Inflammatory macrophage (primary cell): ENCODE results near the gene SKAP2.

ENCODE experiments used
- DNase-seq, 2 donors: peaks; one replicate each; pipeline ENCODE4 v3.0.0-alpha.2; 2020 to 2022

SKAP2 gene

DNA sequence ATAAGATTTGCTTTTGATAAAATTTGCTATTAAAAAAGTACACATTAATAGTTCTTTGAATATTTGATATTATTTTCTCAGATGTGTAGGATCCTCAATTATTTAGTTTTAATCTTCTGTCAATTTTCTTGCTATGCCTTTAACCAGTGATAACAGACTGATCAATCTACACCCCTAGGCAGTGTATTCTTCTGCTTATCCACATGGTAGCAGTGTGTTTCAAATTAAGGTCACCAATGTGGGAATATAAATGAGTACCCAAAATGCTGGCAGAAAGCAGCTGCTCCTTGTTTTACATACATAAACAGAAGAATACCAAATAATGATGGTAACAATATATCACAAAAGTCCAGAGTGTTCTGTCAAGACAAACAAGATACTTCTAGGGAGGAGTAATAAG is 87.0 kb downstream of the SKAP2 start:
- no peak for DNase-seq

DNA sequence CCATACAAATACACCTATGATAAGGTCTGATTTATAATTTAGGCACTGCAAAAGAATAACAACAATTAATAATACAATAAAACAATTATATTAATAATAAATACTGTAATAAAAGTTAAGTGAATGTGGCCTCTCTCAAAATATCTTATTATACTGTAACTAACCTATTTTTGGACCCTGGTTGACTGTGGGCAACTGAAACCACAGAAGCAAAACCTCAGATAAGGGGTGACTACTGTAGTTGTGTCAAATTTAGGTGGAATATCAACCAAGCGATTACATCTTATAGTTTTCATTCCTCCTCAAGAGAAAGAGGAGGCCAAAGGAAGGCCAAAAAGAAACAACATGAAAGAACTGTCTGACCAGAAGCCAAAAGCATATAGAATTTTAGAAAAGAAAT is 103.9 kb downstream of the SKAP2 start:
- DNase-seq: no peak

DNA sequence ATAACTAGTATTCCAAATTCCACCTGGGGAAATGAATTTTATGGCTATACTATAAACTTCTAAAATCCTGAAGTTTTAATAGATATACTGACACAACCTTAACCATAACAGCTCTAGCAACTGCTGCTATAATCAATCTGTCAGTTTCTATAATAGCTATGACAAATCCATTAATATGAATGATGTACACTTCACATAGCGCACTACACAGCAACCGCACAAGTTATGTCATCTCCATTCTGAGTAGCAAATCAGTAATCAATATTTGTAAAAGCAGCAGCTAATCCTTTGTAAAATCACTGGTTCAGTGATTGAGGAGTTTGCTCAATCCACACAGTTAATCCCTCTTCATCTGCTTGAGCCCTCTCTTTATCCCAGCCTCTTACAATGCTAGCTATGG is 105.3 kb downstream of the SKAP2 start:
- DNase-seq: no peak

DNA sequence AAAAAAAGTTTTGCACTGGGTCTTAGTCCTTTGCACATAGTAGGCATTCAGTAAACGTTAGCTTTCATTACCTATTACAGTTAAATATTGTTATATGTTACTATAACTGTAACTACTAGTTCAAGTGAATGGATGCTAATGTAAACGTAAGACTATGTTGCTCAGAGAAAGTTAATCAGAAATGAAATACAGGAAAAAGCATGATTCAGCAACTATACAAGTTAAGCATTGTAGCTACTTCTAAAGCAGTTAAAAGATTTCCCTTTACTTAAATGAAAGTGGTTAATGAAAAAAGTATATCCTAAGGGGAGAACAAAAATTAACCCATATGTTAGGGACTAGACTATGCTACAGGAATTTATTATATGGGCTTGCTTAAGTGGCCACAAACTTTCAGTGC is 121.2 kb downstream of the SKAP2 start:
- no peak for DNase-seq

DNA sequence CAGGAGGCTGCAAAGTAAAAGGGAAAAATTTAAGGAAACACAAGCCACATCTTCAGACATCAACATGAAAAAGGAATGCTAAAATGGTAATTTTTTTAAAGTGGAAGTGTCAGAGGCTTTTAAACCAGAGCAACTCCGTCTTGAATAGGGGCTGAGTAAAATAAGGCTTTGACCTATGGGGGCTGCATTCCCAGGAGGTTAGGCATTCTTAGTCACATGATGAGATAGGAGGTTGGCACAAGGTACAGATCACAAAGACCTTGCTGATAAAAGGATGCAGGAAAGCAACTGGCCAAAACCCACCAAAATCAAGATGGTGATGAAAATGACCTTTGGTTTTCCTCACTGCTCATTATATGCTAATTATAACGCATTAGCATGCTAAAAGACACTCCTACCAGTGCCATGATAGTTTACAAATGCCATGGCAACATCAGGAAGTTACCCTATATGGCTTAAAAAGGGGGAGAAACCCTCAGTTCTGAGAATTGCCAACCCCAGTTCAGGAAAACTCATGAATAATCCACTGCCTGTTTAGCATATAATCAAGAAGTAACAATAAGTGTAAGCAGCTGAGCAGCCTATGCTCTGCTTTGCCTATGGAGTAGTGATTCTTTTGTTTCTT is 128.3 kb downstream of the SKAP2 start:
- no peak for DNase-seq

DNA sequence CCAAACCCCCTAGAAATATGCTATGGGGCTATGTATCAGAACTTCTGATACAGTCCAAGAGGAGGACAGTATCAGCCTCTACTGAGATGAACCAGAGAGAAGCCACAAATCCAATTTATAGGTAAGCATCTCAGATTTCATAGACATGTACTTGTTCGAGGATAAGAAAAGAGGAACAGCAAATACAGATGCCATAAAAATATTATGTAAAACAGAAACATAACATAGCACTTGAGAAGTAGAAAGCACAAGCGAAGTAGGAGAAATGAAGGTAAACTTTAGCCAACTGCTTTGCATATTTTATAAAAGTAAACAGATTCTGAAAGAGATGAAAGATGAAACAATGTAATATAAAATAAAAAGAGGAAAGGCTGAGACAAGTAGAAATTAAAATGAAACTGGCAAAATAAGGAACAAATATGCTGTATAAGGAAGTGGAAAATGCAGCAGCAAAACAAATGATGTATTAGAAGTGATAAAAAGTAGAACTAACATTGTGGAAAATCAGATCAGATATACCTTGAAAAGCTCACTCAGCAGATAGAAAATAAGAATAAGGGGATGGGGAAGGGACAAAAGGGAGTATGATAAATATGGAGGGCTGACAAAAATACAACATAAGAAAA is 135.1 kb downstream of the SKAP2 start:
- peak in 1 of 2 donors; percentile 43 for DNase-seq

DNA sequence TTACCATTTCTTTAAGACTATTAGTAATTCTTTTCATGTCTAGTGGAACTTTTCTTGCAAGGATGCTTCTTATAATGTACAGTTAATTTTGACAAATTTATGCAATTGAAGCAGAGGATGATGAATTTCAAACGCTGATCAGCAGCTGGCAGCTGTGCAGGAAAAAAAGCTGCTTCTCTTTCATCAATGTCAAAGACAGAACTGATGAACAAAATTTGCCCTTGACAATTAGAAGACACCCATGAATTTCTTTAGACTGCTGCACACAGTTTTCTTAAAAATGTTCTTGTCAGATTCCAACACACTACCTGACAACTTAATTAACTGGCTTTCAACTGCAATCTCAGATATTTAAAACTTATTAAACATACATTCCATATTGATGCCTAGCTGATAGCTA is 138.3 kb downstream of the SKAP2 start:
- no peak for DNase-seq

DNA sequence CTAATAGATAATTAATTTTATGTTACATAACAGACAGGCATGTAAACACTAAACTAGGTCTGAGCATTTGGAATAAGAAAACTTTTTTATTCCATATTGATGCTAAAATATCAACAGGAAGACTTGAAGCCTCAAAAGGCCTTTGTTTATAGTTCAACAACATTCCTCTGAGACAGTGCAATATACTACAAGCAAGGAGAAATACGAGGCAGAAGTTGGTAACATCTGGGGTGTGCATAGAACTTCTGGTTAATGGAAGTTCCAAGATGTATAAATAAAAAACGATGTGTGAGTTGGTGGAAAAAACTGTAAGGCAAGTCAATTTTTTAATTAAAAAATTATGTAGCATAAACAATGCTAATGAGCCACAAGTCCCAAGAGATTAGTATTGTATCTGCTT is 139.6 kb downstream of the SKAP2 start:
- DNase-seq: no peak

DNA sequence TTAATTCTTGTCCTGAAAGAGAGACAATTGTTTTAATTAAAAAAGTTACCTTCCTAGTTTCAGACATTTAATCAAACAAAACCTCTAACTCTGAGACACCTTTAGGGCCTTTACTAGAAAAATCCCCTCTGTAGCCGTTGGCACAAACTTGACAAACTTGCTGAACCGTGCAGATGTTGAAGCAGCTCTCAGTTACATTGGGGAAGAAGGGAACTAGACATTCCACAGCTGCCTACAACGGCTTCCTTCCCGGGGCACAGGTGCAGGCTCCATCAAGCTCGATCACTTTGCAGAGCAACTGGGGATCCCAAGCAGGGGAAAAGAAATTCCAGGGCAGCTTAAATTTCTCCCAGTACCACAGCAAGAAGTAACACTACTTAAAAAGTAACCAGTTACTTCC is 141.3 kb downstream of the SKAP2 start:
- DNase-seq: no peak

DNA sequence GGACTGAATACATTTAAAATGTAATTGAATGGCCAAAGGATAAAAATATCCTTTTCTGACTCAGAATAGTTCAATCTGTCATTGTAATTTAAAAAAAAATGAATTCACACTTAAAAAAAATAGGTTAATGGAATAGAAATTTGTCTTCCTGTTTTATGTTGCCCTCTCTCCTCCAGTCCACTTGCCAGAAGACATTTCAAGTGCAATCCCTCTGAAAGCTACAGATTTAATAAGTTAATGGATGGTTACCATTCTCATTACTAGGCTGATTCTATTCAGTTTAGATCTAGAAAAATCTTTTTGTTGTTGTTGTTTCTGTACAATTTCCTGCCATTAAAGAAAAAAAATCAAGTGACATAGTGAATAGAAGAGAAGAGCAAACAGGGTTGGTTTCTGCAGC is 142.9 kb downstream of the SKAP2 start:
- DNase-seq: no peak

DNA sequence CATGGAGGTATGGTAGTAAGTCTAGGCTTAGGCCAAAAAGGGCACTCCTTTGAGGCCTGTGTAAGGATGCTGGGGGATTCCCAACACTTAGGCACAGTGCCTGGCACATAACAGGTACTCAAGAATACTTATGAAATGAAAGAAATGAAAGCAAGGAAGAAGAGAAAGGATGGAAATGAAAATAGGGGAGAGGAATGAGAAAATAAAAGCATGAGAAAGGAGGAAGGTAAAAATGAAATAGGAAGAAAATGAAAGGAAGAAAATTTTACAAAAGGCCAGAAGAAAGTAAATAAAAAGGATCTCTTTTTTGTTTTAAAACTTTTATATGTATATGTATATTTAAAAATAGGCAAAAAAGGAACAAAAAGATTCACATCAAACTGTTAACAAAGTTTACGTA is 146.3 kb downstream of the SKAP2 start:
- DNase-seq: no peak

DNA sequence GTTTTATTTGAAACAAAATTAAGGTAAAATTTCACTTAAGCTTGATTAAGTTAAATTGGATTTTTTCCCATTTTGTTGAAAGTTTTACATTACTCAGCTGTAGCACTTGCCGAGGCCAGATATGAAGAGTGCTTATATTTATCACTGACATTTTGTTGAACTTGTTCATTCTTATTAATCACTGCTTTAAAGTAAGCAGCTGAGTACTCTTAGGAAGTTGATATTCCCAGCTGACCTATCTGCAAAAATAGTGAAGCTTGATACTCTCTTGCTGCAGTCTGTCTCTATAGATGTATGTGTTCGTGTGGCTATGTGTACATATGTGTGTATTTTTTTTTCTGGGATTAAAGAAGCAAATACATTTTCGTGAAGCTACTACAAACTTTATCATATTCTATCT is 150.0 kb downstream of the SKAP2 start:
- no peak for DNase-seq

DNA sequence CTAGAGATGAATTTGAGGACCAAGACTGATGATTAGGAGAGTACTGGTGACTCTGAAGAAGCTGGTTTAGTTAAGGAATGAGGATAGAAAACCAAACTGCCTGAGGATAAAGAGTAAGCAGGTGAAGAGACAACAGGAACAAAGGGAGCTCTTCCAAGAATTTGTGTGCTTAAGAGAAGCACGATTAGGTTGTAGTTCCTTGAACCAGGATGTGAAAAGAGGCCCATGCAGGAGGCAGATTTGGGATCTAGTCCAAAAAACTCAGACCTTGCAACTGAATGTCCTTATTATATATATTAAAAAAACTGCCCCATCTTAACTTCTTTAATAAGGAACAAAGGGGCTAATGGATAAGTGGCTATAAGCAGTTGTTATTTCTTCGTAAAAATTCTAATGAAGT is 150.4 kb downstream of the SKAP2 start:
- DNase-seq: no peak

DNA sequence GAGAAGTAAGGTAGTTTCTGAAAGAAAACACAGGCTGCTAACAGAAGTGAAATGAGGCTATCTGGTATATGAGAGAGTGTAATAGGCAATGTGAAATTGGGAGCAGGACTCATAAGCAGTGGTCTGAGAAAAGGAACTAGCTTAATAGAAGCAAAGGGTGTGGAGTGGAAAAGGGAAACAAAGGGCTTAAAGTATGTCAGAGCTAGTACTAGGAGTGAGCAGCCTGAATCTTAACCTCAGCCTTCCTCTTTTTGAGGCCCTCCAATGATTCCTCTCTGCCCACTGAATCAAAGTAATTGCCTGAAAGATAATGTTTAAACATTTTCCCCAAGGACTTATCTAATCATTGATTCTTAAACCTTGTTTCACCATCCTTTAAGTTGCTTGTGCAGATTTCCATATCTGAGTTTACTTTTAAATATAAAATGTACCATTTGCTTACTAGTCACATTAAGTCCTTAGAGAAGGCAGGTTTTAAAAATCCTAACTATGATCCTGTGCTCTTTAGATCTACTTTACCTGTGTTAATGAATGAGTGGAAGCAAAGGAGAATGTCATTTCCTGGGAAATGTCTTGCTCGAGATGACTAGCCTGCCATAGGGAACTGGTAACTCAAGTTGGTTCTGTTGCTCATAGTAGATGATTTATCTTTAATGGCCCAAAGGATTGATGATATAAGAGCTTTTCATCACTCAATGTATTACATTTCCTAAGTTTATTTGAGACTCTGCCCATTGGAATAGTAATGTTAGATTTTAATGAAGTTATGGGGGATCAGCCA is 155.0 kb downstream of the SKAP2 start:
- peak; percentile 71 to 78 for DNase-seq

DNA sequence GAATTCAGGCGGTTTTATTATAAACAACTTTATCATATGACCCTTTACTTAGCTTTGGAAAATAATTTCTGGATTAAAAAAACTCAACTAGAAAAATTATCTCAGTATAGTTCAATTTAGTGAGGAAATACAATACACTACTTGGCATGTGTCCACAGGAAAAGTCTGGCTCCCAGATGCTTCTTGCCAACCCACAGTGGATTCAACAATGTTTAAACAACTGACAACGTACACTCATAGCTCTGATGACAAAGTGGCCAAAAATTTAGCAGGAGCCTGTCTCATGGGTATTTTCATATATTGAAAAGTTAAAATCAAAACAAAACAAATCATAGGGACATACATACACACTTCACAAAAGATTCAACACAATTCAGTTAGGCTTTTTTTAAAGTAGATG is 158.8 kb downstream of the SKAP2 start:
- no peak for DNase-seq

DNA sequence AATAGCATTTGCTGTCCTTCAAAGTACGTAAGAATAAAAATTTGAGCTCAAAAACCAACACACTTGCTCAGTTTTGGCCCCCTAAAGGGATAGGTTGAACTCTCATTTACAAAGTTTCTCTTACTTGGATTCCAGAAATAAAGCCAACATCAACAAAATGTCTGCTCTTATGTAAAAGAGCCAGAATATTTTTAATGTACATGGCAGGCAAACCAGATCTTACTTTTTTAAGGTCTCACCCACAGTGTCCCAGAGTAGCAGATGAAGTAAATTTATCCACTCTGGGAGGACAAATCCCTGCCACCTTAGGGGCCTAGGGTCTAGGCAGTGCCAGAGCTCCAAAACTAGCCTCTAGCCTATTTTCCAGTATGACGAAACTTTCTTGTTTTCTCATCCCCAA is 159.6 kb downstream of the SKAP2 start:
- no peak for DNase-seq

DNA sequence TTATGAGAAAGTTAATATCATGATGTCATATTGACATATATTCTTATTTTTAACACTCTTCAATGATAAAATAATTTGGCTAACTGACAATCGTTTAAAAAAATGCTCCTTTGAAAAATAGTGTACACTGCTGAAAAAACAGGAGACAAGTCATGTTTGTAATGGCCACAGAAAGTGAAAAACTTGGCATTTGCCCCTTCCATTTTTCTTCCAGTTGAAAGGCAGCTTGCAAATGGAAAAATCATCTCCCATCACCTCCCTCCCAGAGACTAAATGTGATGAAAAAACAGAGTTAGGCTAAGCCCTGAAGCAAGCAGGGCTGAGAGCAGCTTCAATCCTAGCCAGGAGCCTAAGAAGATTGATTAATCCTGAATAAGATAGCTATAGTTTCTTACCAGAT is 160.4 kb downstream of the SKAP2 start:
- no peak for DNase-seq

DNA sequence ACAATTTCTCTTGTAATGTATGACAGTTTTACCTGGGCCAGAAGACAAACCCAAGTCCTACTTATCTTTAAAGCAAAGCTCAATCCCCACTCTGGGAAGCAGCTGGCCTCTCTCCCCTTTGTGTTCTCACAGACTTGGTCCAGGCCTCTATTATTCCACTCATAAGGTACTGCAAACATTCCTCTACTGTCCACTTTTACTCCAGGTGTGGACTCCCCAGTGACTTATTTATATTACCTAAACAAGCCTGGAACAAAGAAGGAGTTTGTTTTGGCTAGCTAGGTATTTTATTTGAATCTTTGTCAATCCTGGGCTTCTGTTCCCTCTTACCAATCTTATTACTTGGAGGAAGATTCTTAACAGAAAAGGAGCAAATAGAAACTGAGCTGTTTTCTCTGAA is 163.5 kb downstream of the SKAP2 start:
- no peak for DNase-seq

DNA sequence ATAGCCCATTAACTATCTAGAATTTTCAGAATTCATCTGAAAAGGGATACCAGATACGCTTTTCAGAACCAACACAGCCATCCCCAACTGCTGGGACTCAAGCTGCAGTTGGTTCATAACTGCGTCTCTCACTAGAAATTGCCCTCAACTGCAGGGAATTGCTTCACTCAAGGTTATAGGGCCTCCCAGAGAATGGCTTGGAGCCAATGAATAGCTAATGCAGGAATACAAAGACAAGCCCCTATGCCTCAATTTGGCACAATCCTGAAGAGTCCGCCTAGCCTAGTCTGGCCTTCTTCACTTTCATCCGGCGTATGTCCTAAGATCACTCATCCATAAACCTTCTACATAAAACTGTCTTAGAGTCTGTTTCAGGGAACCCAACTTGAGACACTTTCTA is 164.0 kb downstream of the SKAP2 start:
- DNase-seq: no peak

DNA sequence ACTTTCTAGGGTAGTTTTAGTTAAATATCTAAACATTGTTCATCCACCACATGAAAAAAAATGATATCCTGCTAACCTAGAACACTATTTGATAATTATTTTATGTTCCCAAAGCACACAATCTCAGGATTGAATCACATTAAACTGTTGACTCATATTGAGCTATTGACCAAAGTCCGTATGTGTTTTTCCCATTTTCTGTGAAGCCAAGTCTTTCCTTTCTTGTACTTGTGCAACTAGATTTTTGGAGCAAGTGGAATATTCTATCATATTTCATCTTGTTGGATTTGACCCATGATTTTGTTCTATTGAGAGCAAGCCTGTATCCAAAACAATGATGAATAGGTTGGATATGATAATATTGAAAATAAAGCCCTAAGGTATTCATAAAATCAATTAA is 164.6 kb downstream of the SKAP2 start:
- no peak for DNase-seq

DNA sequence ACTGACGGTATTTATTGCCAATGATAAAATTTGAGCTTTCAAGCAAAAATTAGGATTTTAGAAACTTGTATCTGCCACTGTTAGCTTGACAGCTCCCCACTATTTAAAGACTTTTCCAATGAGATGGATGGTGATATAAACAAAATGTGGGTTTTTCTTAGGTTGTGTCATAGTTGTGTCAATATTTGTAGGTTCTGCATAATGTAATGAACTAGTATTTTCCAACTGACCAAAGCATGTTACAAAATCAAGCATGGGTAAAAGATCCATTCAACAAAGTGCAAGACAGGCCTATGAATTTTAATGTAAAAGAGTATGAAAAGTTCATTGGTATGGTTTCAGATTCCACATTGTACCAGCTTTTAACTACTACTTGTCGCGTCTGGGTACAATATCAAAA is 165.6 kb downstream of the SKAP2 start:
- DNase-seq: no peak

DNA sequence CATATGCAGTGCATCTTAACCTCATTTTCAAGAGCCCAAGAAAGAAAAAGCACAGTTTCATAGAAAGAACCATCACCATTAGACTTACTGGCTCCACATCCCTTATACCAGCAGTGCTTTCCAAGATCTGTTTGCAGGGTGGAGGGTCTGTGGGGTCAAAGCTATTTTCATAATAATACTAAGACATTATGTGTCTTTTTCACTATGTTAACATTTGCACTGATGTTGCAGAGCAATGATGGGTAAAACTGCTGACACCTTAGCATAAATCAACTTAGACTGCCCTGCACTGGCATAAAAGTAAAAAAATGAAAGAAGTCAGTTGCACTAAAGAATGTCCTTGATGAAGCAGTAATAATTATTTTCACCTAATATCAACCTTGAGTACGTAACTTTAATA is 166.2 kb downstream of the SKAP2 start:
- no peak for DNase-seq

DNA sequence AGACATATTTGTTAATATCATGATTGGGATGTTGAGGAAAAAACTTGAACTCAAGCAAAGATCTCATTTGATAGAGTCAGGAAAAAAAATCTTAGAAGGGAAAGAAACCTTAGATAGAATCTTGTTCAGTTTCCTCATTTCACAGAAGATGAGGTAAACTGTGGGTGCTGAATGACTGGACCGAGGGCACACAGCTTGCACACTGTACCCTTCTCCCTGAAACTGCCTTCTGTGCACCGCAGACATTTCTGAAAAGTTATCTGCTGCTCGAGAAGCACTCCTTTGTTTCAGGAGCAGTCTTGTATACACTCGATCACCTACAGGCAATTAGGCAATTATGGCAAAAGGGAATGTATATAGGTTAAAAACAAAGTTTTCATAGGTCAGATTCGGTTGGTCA is 167.4 kb downstream of the SKAP2 start:
- peak in 1 of 2 donors; percentile 28 for DNase-seq

DNA sequence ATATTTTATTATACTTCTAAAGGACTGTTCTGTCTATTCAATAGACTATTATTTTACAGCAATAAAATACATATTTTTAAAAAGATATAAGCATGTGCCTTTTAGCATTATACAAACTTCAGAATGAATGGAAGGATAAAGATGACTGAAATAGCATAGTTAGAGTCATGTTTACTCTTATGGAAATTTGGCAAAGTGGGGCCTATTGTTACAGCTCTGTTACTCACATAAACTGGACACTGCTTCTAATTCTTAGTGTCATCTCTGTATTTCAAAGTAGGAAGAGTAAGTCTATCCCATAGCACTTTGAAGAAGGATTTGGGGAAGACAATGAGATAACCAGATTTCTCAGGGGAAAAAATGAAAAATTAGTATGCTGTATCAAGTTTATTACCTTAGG is 168.2 kb downstream of the SKAP2 start:
- DNase-seq: no peak
